ENCODE data around the gene MAN2B1.
"Not testable (repeated sequence)": the region's sequence is repeated elsewhere in the genome, so short reads cannot be mapped to it uniquely, and the experiment has no call there.

MAN2B1 gene

DNA sequence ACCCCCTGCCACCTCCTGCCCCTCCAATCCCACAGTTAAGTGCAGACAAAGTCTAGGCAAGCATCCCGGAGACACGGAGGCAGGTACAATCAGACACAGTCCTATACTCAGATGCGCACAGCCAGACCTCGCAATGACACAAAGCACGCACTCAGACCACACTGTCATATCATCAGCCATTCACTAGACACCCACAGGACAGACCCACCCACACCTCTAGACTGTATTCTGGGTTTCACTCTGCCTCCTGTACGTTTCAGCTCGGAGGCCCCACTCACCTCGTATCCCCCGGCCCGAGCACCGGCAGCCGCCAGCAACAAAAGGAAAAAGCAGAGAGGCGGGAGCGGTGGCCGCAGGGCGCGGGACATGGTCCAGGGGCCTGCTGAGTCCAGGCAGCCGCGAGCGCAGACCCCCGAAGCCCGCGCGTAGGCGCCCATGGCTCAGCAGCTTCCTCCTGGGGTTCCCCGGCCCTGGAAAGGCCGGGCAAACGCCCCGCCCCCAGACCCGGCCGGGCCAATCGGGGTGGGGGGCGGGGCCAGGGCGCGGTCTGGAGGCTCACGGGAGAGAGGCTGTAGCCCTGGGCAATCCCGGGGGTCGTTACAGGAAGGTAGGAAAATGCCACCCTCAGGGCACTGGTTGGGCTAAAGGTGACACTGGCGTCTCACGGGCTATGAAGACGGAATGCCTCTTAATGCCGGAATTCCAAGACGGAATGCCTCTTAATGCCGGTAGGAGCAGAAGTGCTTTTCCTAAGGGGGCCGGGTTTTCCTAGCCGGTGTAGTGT is at the start of gene MAN2B1, which contains the start of gene WDR83:
Gene MAN2B1 (minus strand): TSS at position 478 of the 784 bp plus-strand sequence. CDS start 41 bp downstream, at position 437.
Gene WDR83 (plus strand): TSS at position 543 of the 784 bp plus-strand sequence. CDS start 2,984 bp downstream, outside the sequence.
- DNase-seq (ENCODE audit: low spot score) = peak; percentile 98

DNA sequence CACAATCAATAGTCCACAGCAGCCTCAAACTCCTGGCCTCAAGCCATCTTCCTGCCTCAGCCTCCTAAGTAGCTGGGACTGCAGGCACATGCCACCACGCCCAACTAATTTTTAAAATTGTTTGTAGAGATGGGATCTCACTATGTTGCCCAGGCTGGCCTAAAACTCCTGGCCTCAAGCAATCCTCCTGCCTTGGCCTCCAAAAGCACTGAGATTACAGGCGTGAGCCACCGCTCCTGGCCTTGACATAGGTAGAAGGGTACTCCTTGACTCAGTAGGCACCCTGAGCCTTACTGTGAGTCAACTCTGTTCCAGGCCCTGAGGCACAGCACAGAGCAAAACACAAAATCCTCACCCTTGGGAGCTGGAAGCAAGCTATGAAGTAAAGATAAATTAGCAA is 49.4 kb upstream of the MAN2B1 start:
- no peak for DNase-seq (ENCODE audit: low spot score)

DNA sequence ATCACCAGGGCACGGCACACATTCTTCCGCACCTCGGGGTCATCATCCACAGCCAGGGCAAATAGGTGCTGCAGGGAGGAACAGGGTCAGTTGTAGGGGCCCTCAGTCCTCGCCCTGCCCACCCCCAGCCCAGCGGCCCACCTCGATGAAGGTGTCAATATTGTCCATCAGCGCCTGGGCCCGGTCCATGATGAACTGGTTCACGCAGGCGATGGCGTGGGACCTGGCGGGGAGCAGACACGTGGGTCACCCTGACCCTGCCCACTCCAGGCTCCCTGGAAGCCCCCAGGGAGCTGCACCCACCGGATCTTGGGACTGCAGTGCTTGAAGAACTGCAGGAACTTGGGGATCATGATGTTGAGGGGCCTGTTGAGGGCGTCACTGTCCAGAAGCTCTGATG is 48.6 kb upstream of the MAN2B1 start:
- DNase-seq (ENCODE audit: low spot score) = no peak

DNA sequence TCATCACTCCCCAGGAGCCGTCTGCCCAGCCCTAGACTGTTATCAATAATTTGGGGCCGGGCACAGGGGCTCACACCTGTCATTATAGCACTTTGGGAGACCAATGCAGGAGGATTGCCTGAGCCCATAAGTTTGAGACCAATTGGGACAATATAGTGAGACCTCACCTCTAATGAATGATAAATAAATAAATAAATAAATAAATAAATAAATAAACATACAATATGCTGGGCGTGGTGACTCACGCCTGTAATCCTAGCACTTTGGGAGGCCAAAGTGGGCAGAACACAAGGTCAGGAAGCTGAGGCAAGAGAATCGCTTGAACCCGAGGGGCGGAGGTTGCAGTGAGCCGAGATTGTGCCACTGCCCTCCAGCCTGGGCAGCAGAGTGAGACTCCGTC is 46.8 kb upstream of the MAN2B1 start:
- not testable (repeated sequence) for DNase-seq (ENCODE audit: low spot score)

DNA sequence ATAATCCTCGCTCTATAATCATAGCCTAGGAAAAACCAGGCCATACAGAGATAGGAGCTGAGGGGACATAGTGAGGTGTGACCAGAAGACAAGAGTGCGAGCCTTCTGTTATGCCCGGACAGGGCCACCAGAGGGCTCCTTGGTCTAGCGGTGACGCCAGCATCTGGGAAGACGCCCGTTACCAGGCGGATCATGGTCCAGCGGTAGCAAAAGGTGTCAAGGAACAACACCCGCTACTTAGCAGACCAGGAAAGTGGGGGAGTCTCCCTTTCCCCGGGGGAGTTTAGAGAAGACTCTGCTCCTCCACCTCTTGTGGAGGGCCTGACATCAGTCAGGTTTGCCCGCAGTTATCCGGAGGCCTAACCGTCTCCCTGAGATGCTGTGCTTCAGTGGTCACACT is 45.5 kb upstream of the MAN2B1 start:
- DNase-seq (ENCODE audit: low spot score) = not testable (repeated sequence)

DNA sequence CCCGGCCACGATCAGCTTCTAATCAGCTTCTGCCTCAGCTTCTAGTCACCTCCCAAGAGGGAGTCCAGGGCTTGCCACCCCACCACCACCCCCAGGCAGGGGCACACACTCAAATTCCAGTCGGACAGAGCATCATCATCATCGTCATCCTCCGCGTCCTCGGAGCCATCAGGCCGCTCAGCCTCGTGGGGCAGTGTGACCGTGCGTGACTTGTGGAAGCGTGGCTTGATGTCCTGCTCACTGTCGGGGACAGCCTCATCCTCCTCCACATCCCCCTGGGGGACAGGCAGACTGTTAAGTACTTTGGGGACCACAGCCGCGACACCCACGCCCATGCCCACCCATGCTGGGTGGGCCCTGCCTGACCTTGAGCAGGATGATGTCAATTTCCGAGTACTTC is 44.6 kb upstream of the MAN2B1 start:
- no peak for DNase-seq (ENCODE audit: low spot score)

DNA sequence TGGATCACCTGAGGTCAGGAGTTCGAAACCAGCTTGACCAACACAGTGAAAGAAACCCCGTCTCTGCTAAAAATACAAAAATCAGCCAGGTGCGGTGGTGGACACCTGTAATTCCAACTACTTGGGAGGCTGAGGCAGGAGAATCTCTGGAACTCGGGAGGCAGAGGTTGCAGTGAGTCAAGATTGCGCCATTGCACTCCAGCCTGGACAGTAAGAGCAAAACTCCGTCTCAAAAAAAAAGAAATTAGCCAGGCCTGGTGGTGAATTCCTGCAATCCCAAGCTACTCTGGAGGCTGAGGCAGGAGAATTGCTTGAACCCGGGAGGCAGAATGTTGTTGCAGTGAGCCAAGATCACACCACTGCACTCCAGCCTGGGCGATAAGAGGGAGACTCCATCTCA is 42.1 kb upstream of the MAN2B1 start:
- no peak for DNase-seq (ENCODE audit: low spot score)

DNA sequence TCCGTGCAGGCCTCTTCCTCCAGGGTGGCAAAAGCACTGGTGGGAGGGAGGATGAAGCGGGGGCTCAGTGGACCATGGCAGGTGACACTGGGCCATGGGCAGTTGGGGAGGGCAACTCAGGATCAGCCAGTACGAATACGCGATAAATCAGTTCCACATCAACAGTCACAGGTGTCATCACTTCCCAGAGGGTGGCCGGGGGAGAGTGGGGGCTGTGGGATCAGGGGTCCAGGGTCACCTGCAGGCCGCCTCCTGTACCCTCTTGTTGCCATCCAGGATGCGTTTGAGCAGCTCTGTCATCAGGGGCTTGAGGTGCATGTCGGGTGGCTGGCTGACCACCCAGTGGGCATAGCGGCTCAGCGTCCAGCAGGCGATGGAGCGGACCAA is 39.8 kb upstream of the MAN2B1 start:
- DNase-seq (ENCODE audit: low spot score) = no peak

DNA sequence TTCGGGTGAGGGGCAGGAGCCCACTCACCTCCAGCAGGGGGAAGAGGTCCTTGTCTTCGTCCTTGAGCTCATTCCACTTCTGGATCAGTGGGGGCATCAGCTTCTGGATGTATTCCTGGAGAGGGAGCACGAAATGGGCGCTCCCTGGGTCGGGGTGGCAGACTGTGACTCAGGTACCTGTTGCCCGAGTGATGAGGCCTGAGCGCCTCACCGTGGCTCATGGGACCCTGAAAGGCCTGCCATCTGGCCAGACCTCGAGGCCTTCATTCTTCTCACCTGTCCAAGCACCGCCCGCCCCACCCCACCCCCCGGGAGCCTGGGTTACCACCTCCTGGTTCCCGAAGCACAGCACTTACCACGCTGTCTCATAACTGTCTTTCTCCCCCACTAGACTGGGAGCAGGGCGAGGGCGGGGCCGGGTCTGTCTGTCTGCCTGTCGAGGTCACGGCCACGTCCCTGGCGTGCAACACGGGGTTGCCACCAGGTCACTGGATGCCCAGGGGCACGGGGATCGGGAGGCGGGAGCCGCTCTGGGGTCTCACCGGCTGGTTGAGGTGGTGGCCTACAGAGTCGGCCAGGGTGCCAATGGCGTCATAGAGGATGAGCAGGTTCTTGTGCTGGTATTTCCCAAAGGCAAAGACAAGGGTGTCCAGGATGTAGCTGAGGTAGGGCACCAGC is 39.3 kb upstream of the MAN2B1 start:
- DNase-seq (ENCODE audit: low spot score) = no peak

DNA sequence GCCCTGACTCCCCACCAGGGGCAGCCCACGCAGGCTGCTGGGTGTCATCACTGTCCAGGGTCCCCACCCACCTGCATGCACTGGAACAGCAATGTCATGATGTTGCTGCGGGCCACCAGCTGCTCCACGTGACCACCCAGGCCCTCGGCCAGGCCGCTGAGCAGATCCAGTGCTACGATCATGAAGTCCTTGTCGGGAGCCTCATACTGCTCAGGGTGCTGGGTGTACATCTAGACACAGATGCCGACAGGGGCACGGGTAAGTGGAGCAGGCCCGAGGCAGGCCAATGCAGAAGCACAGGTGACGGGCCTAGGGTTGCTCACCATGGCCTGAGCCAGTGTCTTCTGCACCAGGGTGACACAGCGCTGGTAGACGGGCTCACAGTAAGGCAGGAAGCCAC is 38.6 kb upstream of the MAN2B1 start:
- DNase-seq (ENCODE audit: low spot score) = no peak

DNA sequence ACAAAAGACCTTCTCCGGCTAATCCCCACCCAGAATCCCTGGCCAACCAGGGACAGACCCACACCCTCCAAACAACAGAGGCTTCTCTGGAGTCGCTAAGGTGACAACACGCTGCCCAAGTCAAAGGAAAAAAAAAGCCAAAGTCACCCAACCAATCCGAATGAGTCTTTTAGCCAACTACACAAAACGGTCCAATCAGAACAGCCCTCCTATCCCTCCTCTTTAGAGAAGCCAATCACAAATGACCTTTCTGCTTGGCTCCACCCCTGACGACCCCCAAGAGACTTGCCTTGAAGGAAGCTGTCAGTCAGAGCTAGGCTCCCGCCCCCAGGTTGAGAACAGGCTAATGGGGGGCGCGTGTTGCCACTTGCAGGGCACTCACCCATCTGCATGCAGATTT is 36.5 kb upstream of the MAN2B1 start:
- DNase-seq (ENCODE audit: low spot score) = peak; percentile 68

DNA sequence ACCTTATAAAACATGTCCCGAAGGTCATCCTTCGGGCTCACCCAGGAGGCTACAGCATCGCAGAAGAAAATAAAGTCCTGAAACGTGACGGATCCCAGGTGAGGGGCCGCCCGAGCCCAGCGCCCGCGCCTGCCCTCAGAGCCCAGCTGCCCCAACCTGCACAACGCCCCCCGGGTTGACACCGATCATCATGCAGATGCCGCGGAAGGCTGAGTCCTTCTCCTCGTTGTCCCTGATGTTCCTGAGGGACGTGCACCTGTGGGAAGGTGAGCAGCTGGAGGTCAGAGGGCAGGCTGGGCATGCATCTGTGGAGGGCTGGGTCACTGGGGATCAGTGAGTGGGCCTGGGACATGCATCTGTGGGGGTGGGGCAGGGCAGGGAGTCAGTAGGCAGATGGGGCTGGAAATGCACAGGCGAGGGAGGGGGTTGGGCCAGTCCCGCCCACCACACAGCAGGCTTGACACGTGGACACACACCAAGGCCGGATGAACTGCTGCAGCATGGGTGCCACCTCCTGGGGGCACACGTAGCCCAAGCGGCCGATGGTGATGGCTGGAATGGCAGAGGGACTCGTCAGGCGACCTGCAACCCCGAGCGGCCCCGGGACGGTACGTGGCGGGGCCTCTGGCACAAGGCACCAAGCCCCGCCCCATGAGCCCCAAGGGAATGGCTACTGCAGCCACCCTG is 35.2 kb upstream of the MAN2B1 start:
- no peak for DNase-seq (ENCODE audit: low spot score)

DNA sequence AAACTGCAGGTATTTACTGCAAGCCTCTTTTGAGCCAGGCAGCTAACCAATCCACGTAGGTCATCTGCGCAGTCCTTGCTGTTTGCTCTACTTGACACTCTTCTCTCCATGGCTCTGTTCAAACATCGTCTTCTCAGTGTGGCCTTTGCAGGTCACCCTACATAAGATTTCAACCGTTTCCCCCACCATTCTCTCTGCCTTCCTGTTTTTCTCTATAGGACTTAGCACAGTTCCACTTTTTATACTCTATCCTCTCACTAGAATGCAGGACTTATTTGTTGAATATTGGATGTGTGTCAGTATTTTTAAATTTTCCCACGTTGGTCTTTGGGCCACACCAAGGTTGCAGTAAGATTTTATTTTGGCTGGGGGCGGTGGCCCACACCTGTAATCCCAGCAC is 31.6 kb upstream of the MAN2B1 start:
- DNase-seq (ENCODE audit: low spot score) = no peak

DNA sequence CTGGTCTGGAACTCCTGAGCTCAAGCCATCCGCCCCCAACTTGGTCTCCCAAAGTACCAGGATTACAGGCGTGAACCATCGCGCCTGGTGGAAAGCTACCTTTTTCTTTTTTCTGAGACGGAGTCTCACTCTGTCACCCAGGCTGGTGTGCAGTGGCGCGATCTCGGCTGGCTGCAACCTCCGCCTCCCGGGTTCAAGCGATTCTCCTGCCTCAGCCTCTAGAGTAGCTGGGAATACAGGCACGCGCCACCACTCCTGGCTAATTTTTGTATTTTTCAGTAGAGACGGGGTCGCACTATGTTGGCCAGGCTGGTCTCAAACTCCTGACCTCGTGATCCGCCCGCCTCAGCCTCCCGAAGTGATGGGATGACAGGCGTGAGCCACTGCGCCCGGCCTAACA is 30.9 kb upstream of the MAN2B1 start:
- DNase-seq (ENCODE audit: low spot score) = not testable (repeated sequence)

DNA sequence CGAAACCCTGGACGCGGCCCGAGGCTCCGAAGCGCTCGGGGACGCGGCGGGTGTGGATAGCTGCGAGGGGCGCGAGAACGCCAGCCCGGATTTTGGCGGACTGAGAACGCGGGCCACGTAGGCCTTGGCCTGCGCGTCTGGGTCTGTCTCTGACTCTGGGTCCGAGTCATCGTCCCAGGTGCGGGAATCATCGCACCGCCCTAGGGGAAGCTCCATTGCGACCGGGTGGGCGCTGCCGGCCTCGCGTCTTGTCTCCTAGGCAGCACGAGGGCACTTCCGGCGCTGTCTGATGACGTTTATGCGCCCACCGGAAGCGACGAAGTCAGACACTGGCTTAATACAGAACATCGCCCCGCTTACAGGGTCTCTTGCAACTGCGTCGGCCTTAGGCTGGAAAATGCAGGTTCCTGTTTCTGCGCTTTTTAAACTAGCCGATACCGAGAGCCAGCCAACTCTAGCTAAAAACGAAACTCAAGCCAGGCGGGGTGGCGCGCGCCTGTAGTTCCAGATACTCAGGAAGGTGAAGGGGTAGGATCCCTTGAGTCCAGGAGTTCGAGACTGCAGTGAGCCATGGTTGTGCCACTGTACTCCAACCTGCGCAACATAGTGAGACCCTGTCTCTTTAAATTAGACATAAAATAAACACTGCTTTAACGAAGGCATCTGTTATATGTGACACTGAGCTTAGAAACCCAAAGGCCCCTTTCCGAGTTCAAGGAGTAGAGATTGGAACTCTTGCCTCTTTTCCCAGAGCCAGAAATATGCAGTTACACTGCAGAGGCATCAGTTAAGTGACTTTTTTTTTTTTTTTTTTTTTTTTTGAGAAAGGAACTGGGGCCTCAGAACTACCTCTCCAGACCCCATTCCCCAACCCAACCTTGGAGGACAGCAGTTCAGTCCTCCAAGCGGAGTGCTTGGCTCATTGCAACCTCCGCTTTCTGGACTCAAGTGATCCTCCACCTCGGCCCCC is 30.1 kb upstream of the MAN2B1 start, which contains the start of gene FBXW9:
Gene FBXW9 (minus strand): TSS at position 266 of the 970 bp plus-strand sequence. CDS start 50 bp downstream, at position 216.
- peak; percentile 97 for DNase-seq (ENCODE audit: low spot score)

DNA sequence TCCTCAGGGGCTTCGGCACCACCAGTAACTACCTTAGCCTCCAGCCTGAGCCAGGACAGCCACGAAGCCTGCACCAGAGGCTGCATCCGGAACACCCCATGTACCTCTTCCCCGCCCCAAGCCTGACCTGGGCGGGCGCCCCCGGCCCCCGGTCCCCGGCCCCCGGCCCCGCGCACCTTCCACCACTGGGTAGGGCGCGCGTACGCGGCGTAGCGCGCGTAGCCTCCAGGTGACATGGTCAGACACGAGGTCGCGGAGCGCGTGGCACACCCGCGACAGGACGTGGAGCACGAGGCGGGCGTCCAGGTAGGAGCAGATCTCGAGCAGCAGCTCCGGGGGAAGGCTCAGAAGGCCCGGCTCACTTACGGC is 29.4 kb upstream of the MAN2B1 start:
- DNase-seq (ENCODE audit: low spot score) = no peak

DNA sequence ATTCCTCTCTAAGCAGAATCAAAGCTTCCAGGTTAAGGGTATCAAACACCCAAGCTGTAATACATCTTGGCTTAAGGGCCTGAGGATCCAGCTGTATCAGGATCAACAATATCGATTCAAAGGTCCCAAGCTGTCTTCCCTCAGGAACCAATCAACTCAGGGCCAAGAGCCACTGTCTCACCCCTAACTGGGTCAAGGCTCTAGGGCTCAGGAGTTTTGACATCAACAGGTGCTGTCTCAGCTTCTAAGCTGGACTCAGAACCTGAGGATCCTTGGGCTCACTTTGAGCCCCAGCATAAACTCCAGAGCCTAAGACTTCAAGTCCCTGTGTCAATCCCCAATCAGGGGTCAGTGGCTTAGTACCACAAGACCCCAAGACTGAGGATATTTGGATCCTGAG is 29.0 kb upstream of the MAN2B1 start:
- no peak for DNase-seq (ENCODE audit: low spot score)

DNA sequence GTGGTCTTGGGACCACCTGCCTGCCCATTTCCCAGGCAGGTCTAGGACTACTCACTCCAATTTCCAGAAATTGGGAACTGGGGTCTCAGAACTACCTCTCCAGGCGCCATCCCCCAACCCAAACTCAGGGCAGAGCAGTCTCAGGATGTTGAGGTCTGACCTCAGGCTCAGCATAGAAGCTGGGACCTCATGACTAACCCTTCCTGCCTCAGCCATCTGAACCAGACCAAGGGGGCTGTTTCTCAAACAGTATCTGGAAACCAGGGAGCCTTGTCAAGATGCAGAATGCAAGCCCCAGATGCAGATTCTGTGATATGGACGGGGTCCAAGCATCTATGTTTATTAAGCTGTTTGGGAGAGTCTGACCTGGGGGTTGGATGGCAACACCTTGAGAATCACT is 28.6 kb upstream of the MAN2B1 start:
- no peak for DNase-seq (ENCODE audit: low spot score)

DNA sequence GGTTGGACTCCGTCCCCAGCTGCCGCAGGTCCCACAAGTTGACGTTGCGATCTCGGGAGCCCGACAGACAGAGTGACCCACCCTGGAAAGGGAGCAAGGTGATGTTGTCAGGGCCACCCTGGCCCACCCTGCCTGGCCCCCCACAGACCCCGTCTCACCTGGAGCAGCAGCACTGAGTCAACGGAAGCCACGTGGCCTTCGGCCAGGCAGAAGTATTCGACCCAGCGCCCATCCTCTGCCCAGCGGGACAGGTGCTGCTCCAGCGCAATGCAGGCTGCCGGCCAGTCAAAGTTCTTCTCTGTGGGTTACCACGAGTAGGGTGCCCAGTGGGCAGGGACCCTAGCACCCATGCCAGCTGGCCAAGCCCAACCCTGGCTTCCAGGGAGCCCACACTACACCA is 28.1 kb upstream of the MAN2B1 start:
- DNase-seq (ENCODE audit: low spot score) = no peak

DNA sequence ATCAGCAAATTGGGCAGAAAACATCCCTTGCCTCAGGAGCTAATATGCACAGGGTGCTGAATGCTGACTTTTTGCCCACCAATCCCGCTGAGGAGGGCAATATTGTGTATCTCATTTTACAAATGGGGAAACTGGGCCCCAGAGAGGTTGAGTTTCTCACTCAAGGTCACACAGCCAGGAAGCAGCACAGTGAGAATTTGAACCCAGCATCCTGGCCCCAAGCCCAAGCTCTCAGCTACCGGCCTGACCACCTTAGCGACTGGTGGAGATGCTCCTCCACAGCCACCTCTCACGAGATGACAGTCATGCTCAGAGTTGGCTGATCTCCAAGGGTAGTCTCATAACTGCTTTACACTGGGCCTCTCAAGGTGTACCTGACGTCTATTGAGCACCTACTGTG is 26.4 kb upstream of the MAN2B1 start:
- DNase-seq (ENCODE audit: low spot score) = no peak

DNA sequence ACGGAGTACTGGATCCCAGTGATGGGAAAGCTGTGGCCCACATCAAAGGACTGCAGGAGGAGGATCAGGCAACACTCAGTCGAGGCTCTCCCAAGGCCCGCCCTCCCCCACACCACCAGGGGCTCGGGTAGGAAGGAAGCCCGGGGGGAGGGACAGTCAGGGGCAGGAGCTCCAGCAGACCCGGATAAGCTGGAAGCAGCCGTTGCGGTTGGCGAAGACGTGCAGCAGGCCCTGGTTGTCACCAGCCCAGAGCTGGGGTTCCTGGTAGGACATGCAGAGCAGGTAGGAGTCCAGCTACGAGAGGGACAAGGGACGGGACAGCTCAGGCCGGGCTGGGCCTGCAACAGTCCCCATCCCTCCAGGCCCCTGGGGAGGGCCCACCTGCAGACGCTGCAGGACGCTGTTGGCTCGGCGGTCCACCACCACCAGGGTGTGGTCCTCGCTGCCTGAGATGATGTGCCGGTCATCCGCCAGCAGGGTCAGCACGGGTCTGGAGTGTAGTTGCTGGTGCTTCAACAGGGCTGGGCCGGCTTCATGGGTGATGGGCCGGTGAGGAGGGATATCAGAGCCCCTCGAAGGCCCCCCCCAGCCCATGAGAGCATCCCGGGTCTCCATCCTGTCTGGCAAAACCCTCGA is 23.2 kb upstream of the MAN2B1 start:
- no peak for DNase-seq (ENCODE audit: low spot score)

All from hepatic stellate cell (primary cell).